GM23338 (cell line): Measurements from ENCODE around the gene SETBP1. TPM values are rescaled to one million over a fixed set of nuclear protein-coding genes. Genes with fewer than 3 reads are reported as not detected.

ENCODE experiments used
- ATAC-seq: fragments of 200-7000 bp; cut with Tn5 transposase; 3 replicates; pipeline ENCODE4 v1.9.1; 2020
- DNase-seq: peaks from one replicate; pipeline ENCODE4 v3.0.0-alpha.2; 2015; ENCODE audit warnings: low spot score
- H2AFZ ChIP-seq: fragments of 200-600 bp; sonication (generic); 2 replicates; pipeline ENCODE4 v1.8.0; 2016; ENCODE audit warnings: antibody characterized with exemption, mild to moderate bottlenecking, moderate library complexity
- H3F3A ChIP-seq: fragments of 200-600 bp; sonication (generic); replicated peaks from 2 replicates; pipeline ENCODE4 v1.8.0; 2017; ENCODE audit warnings: antibody characterized with exemption, mixed run types, low read depth
- H3K27ac ChIP-seq: fragments of 200-600 bp; sonication (generic); 2 replicates; pipeline ENCODE4 v1.6.1; 2016; ENCODE audit warnings: low read depth
- H3K27me3 ChIP-seq: fragments of 200-600 bp; sonication (generic); 2 replicates; pipeline ENCODE4 v1.8.0; 2016; ENCODE audit warnings: mild to moderate bottlenecking, mixed run types, moderate library complexity; ENCODE audit not compliant: insufficient read depth
- H3K36me3 ChIP-seq: fragments of 200-600 bp; sonication (generic); 2 replicates; pipeline ENCODE4 v1.8.0; 2016; ENCODE audit warnings: mild to moderate bottlenecking; ENCODE audit not compliant: insufficient read depth
- H3K4me1 ChIP-seq: fragments of 200-600 bp; sonication (generic); 2 replicates; pipeline ENCODE4 v1.8.0; 2016; ENCODE audit warnings: mild to moderate bottlenecking, moderate library complexity; ENCODE audit not compliant: insufficient read depth
- H3K4me2 ChIP-seq: fragments of 200-600 bp; sonication (generic); 2 replicates; pipeline ENCODE4 v1.7.1; 2017; ENCODE audit warnings: mixed run types
- H3K4me3 ChIP-seq: fragments of 200-600 bp; sonication (generic); 2 replicates; pipeline ENCODE4 v1.6.1; 2016; ENCODE audit warnings: mixed run types
- H3K79me2 ChIP-seq: fragments of 200-600 bp; sonication (generic); replicated peaks from 2 replicates; pipeline ENCODE4 v1.8.0; 2017; ENCODE audit warnings: mild to moderate bottlenecking; ENCODE audit not compliant: insufficient read depth
- H3K9me2 ChIP-seq: fragments of 200-600 bp; sonication (generic); 2 replicates; pipeline ENCODE4 v1.8.0; 2017; ENCODE audit not compliant: insufficient read depth
- H4K20me1 ChIP-seq: fragments of 200-600 bp; sonication (generic); replicated peaks from 2 replicates; pipeline ENCODE4 v1.8.0; 2017; ENCODE audit warnings: mild to moderate bottlenecking; ENCODE audit not compliant: insufficient read depth
- H3K27ac Mint-ChIP-seq: 2 replicates; pipeline ENCODE4 v1.8.0; 2020; ENCODE audit warnings: inconsistent platforms, mild to moderate bottlenecking, moderate library complexity, mixed read lengths
- H3K27me3 Mint-ChIP-seq: 3 replicates; pipeline ENCODE4 v1.8.0; 2022; ENCODE audit warnings: low read depth, mild to moderate bottlenecking, moderate library complexity, mixed read lengths, inconsistent platforms; ENCODE audit not compliant: insufficient read depth, poor library complexity
- H3K36me3 Mint-ChIP-seq: 3 replicates; pipeline ENCODE4 v1.8.0; 2021; ENCODE audit warnings: low read depth, mild to moderate bottlenecking, inconsistent platforms, moderate library complexity, mixed read lengths
- H3K4me1 Mint-ChIP-seq: 3 replicates; pipeline ENCODE4 v1.8.0; 2020; ENCODE audit warnings: mild to moderate bottlenecking, inconsistent platforms, mixed read lengths
- H3K4me3 Mint-ChIP-seq: 3 replicates; pipeline ENCODE4 v1.8.0; 2021; ENCODE audit warnings: moderate library complexity, mild to moderate bottlenecking, inconsistent platforms, mixed read lengths
- H3K9me3 Mint-ChIP-seq: 3 replicates; pipeline ENCODE4 v1.8.0; 2020; ENCODE audit warnings: moderate library complexity, mild to moderate bottlenecking, inconsistent platforms, mixed read lengths
- CREB1 ChIP-seq: fragments of 250-450 bp; sonication (Bioruptor Pico); IDR thresholded peaks from 2 replicates; pipeline ENCODE4 v1.5.0; 2020; ENCODE audit warnings: low read depth, mild to moderate bottlenecking, moderate library complexity
- CTCF ChIP-seq, 2 experiments: fragments of 200-600 bp in 1 of 2; sonication (generic) in 1 of 2; conservative IDR thresholded peaks; 2 replicates each; pipeline versions ENCODE4 v1.5.1 to v1.6.1; 2016 to 2017; ENCODE audit warnings: antibody characterized with exemption in 2 of 2, low read depth in 2 of 2, mild to moderate bottlenecking in 2 of 2, moderate library complexity in 1 of 2
- EZH2 ChIP-seq: fragments of 200-600 bp; sonication (generic); IDR thresholded peaks from one replicate; pipeline ENCODE4 v1.8.0; 2017; ENCODE audit warnings: antibody characterized with exemption, mild to moderate bottlenecking, low read depth; ENCODE audit not compliant: unreplicated experiment
- EZH2phosphoT487 ChIP-seq: fragments of 200-600 bp; sonication (generic); IDR thresholded peaks from one replicate; pipeline ENCODE4 v1.8.1; 2018; ENCODE audit warnings: antibody characterized with exemption; ENCODE audit not compliant: unreplicated experiment
- POLR2AphosphoS5 ChIP-seq: IDR thresholded peaks from 2 replicates; pipeline ENCODE4 v1.6.1; 2016; ENCODE audit warnings: antibody characterized with exemption, low read depth
- STAT1 ChIP-seq: IDR thresholded peaks from one replicate; pipeline ENCODE4 v1.6.1; 2016; ENCODE audit warnings: antibody characterized with exemption; ENCODE audit not compliant: unreplicated experiment
- ZNF114 ChIP-seq: fragments of 250-450 bp; sonication (Bioruptor Pico); IDR thresholded peaks from 2 replicates; pipeline ENCODE4 v1.5.0; 2020; ENCODE audit warnings: mild to moderate bottlenecking, moderate library complexity
- ZNF462 ChIP-seq: fragments of 250-450 bp; sonication (Bioruptor Pico); IDR thresholded peaks from 2 replicates; pipeline ENCODE4 v1.5.0; 2020; ENCODE audit warnings: mild to moderate bottlenecking, moderate library complexity
- polyA plus RNA-seq: library from polyadenylated mRNA; unstranded; fragments of >200 nt; fragmentation: Nextera tagmentation; extraction: Ambion mirVana; gene quantifications from 2 replicates; pipeline ENCODE4 v1.2.1, GENCODE V29; 2016
- total RNA-seq: library from RNA; depleted of rRNA; stranded (reverse); fragments of >200 nt; shearing (Covaris generic); gene quantifications from 2 replicates; pipeline ENCODE4 v1.2.3, GENCODE V29; 2014

The SETBP1 gene
- total and polyA plus RNA-seq, 2 experiments from 2014 or later, result 1.6 to 5.5 TPM

- no peak for DNase-seq
Observed at GRCh38 chr18:45050712-45051601, 370.3 kb downstream of the SETBP1 start.

More at GRCh38 chr18:45050712-45051601, 370.3 kb downstream of the SETBP1 start:
- Mint-ChIP-seq H3K9me3 (no peaks in the 10 kb centered on the region), H3K27me3 (peaks cover 2% of the 10 kb centered on the region), H3K36me3 (no peaks in the 10 kb centered on the region), H3K4me3 (no peak overlapping the region), H3K4me1 (no peaks in the 10 kb centered on the region), H3K27ac (no peak overlapping the region)
- H3K27me3 ChIP-seq, result no peaks in the 10 kb centered on the region
- H3K36me3 ChIP-seq, result no peaks in the 10 kb centered on the region
- H3K4me2 ChIP-seq, result no peak overlapping the region
- no peaks in the 10 kb centered on the region for H3K79me2 ChIP-seq
- no peak overlapping the region for H3K4me3 ChIP-seq
- H4K20me1 ChIP-seq, result no peaks in the 10 kb centered on the region
- TF ChIP-seq ZNF462 (CRISPR knock-in tag) (no peak), ZNF114 (CRISPR knock-in tag) (no peak), STAT1 (no peak), POLR2AphosphoS5 (no peak), EZH2phosphoT487 (no peak), EZH2 (no peak), CTCF (conservative IDR thresholded peaks at IDR 0.05; ENCODE audit: low read depth in 2 of 2) (no peak), CREB1 (CRISPR knock-in tag) (no peak)
- H3F3A ChIP-seq, result no peaks in the 10 kb centered on the region
- no peak overlapping the region for H2AFZ ChIP-seq
- H3K4me1 ChIP-seq, result no peaks in the 10 kb centered on the region
- H3K27ac ChIP-seq, result no peak overlapping the region
- no peak for ATAC-seq
- no peaks in the 10 kb centered on the region; the same call in 1 of the 2 replicates for H3K9me2 ChIP-seq
